Measurements from ENCODE around the gene TAOK1.

The TAOK1 gene

GRCh38 chr17:29586676-29587469 is 196.7 kb downstream of the TAOK1 start:
- no peak for DNase-seq (ENCODE audit: low spot score)
- ChIA-PET CTCF (no interaction called here), POLR2A (ENCODE audit: low non-redundant PET) (interaction anchor here (0.7 kb wide), 1 partner anchor 198 kb away, joined by 3 read pairs; no protein-coding TSS in a partner anchor)
- TF ChIP-seq CTCF (conservative IDR thresholded peaks at IDR 0.05; ENCODE audit: low read depth): no peak
- peak overlapping the region; percentile 99 for H3K27ac ChIP-seq

GRCh38 chr17:29587591-29587990 is 197.4 kb downstream of the TAOK1 start:
- DNase-seq (ENCODE audit: low spot score): no peak
- peak overlapping the region; percentile 99 for H3K27ac ChIP-seq
- ChIA-PET POLR2A (ENCODE audit: low non-redundant PET) (no interaction called here), CTCF (no interaction called here)
- no peak for TF ChIP-seq CTCF (conservative IDR thresholded peaks at IDR 0.05; ENCODE audit: low read depth)

GRCh38 chr17:29588017-29588561 is 197.9 kb downstream of the TAOK1 start:
- ChIA-PET POLR2A (ENCODE audit: low non-redundant PET) (no interaction called here), CTCF (interaction anchor here (0.7 to 1.0 kb wide), 3 partner anchors 20 to 622 kb away, joined by 3 read pairs; no protein-coding TSS in a partner anchor)
- DNase-seq (ENCODE audit: low spot score): no peak
- no peak for TF ChIP-seq CTCF (conservative IDR thresholded peaks at IDR 0.05; ENCODE audit: low read depth)
- H3K27ac ChIP-seq: peak overlapping the region; percentile 99

- ChIA-PET CTCF (interaction anchor here (0.7 to 1.0 kb wide), 4 partner anchors 21 to 623 kb away, joined by 3 read pairs; no protein-coding TSS in a partner anchor), POLR2A (ENCODE audit: low non-redundant PET) (interaction anchor here (0.7 kb wide), 1 partner anchor 439 kb away, joined by 3 read pairs; no protein-coding TSS in a partner anchor)
- peak overlapping the region; percentile 99 for H3K27ac ChIP-seq
- TF ChIP-seq CTCF (conservative IDR thresholded peaks at IDR 0.05; ENCODE audit: low read depth): no peak
- DNase-seq (ENCODE audit: low spot score): no peak
These were observed 198.6 kb downstream of the TAOK1 start for GRCh38 chr17:29588562-29589411.

GRCh38 chr17:29589524-29590410 is 199.6 kb downstream of the TAOK1 start, which contains the start of gene GIT1:
Gene GIT1 (minus strand): TSS chr17:29589648. CDS start chr17:29589378, 270 bp downstream.
- CTCF ChIA-PET: interaction anchor here (0.7 to 5.4 kb wide), 4 partner anchors 13 to 329 kb away, joined by 3 to 45 read pairs (median 6); no protein-coding TSS in a partner anchor
- no peak for TF ChIP-seq CTCF (conservative IDR thresholded peaks at IDR 0.05; ENCODE audit: low read depth)
- H3K27ac ChIP-seq: peak within 1 kb of the TSS; percentile 99
- DNase-seq (ENCODE audit: low spot score): peak; percentile 89
- POLR2A ChIA-PET (ENCODE audit: low non-redundant PET): no interaction called here

Measured in RWPE1 (cell line).